ENCODE results near the gene PAX4.

PAX4 gene, protein sequence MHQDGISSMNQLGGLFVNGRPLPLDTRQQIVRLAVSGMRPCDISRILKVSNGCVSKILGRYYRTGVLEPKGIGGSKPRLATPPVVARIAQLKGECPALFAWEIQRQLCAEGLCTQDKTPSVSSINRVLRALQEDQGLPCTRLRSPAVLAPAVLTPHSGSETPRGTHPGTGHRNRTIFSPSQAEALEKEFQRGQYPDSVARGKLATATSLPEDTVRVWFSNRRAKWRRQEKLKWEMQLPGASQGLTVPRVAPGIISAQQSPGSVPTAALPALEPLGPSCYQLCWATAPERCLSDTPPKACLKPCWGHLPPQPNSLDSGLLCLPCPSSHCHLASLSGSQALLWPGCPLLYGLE

DNA sequence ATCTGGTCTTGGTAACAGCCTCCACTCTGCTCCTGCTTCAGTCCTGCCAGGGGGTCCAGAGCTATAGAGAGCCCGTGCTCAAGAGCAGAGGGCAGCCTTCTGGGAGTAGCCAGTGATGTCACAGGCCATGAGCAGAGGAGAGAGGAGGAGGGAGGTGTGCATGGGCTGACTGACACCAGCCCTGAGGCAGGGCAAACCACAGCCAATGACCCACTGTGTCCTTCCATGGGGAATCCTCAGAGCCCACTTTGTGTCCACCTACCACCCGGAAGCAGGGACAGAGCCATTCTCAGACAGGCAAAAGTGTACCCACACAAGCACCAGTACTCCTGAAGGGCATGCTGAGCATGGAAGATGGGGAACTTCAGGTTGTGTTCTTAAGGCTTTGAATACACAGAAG, at the start of gene PAX4:
TSS of gene PAX4 (minus strand) at position 101 of the 400 bp plus-strand sequence. CDS start 2,214 bp downstream, outside the sequence.
- no peak for DNase-seq

DNA sequence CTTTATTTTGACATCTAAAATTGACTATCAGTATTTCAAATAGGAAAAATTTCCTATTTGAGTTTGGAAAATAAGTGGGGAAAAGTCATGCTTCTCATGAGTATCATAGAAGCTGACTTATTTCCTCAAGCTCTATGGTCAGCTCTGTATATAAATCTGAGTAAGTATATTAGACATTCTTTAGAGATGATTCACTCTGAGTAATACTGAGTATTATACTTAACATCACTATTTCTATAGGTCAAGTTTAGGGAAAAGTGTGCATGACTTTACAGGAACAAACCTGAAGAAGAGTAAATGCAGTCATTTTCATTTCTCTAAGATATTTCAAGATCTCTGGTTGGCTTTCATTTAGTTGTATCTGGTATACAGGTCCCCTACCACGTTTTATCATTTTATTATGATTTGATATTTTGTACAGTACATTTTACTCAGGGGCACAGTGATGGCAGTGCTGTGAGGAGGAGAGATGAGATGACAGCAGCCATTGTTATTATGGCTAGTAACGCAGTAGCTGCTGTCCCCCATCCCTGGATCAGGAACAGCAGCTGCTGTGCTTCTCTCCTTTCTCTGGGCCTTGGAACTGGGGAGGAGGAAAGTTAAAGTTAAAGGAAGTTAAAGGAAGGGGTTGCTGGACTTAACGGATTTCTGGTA, 49.2 kb upstream of the PAX4 start:
- no peak for DNase-seq

DNA sequence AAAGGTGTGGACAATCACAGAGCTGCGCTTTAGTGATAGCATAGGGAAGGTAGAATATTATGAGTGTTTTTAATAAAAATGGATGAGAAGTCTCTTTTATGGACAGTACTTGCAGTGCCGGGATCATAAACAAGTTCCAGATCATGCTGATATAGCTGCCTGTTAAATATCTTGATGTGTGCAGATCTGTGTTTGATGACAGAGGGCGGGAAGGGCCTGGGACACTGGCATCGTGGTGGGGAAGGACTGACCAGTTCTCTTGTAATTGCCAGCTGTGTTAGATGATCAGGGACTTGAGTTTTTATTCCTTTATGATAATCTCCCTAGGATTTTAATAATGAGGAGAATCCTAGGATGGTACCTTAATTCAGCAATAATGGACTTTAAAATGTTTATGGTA, 48.7 kb upstream of the PAX4 start:
- no peak for DNase-seq

DNA sequence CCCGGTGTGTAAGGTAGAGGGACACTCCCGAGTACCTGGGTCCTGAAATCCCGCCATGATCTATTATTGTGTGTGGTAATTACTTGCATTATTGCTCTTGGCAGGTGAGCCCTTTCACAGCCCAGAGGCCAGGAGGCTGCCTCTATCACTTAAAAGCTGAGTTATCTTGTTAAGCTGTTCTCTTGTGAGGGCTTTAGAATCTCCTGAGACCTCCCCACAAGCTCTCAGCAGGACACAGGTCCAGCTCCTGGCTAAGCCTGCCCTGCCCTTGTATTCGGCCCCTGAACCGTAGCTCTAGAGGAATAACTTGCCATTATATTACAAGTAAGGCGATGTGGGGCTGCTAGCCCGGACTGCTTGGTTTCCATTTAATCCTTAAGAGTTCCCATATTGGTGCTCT, 48.0 kb upstream of the PAX4 start:
- DNase-seq = no peak

DNA sequence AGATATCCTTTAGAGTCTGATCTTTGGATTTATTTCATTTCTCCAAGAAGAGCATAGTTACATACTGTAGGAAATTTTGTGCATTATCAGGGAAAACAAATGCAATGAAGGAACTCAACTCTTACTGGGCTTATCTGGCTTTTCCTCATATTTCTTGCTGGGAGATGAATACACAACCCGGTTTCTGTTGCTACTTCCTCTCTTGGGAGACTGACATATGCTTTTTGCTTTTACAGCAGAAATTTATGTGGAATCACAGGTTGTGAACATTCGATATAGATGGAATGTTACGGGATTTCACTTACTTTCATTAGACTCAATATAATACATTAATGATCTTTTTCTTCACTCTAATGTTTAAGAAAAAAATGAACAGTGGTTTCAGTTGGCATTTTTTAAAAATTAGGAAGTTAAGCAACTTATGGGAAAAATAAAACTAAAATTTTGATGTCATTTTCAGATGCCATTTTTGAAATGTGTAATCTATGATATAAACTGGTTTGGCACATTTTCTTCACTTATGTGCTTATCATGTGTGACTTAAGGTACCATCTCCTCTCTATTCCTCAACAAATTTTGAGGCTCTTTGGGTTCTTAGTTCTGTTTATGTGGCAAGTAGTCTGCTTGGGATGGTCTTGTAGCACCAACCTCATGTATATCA, 41.2 kb upstream of the PAX4 start:
- no peak for DNase-seq

DNA sequence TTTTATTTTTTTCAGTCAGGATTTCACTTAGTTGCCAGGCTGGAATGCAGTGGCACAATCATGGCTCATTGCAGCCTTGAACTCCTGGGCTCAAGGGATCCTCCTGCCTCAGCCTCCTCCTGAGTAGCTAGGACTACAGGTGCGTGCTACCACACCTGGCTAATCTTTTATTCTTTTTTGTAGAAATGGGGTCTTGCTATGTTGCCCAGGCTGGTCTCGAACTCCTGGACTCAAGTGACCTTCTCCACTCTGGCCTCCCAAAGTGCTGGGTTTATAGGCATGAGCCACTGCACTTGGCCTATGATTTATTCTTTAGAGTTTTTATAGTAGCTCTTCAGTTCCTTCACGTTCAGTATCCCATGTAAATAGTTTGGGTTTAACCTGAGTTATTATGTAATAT, 39.6 kb upstream of the PAX4 start:
- DNase-seq = no peak

DNA sequence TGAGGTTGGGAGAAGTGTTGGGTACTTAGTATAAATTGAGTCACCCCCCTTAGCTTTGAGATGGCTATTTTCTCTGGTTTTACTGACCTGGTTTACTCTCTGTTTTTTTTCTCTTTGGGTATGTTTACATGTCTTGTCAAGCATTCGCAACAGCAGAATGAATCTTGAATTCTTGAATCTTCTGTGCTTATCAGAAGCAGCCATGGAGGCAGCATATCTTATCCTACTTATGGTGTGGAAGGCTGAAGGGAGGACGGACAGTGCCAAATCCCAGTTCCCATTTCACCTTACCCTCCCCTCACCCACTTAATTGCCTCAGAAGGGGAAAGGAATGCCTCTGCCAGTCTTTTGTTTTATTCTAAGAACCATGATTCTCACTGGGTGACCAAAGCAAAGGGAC, 37.8 kb upstream of the PAX4 start:
- no peak for DNase-seq

DNA sequence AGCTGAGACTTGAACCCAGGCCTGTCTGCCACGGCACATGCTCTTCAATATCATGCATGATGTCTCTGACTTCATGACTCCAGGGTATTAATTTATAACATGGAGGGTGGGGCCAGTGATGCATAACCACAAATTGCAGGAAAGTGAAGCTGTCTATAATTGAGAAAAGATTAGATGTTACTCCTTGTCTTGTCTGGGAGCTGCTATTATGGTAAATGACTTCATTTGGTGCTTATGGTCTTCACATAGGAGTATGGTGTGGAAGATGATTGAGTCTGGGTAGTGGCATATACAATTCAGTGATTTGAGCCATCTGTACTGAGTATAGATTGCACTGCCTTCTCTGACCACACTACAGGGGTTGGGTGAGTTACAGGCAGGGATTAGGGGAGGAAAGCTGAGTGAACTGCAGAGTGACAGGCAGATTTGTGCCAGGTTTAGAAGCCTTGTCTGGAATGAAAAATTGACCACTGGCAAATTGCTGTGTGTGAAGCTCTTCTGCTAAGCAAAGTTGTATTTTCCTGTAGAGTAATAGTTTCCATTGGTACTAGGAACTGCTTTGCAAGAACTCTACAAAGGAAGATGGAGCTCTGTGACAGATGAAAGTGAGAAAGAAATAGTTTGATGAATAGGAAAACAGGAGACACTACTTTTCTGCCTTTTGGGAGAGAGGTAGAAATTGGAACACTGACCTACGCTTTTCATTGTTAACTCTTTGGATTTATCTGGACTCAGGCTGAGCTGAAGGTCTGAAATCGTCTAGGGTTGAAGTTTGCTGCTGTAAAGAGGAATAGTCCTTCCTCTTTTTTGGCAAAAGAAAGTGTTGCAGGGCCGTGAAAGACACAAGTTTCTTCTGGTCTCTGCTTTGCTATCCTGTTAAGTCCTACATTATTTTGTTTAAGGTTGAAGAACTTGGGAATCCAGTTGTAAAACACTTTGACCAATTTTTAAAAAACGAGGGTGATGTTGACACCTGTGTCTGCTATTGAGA, 36.8 kb upstream of the PAX4 start:
- no peak for DNase-seq

DNA sequence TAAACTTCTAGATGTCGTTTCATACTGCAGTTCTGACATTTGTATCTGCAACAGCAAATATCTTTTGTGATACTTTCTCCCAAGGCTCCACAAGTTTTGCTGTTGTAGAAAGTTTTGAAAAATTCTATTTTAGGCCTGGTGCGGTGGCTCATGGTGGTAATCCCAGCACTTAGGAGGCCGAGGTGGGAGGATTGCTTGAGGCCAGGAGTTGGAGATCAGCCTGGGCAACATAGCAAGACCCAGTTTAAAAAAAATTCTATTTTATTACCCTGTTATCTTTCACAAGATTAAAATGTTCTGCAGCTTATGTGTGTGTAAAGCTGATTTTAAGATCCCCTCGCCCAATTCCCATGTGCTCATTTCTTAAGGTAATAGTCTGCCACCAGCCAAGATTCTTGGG, 35.5 kb upstream of the PAX4 start:
- no peak for DNase-seq

DNA sequence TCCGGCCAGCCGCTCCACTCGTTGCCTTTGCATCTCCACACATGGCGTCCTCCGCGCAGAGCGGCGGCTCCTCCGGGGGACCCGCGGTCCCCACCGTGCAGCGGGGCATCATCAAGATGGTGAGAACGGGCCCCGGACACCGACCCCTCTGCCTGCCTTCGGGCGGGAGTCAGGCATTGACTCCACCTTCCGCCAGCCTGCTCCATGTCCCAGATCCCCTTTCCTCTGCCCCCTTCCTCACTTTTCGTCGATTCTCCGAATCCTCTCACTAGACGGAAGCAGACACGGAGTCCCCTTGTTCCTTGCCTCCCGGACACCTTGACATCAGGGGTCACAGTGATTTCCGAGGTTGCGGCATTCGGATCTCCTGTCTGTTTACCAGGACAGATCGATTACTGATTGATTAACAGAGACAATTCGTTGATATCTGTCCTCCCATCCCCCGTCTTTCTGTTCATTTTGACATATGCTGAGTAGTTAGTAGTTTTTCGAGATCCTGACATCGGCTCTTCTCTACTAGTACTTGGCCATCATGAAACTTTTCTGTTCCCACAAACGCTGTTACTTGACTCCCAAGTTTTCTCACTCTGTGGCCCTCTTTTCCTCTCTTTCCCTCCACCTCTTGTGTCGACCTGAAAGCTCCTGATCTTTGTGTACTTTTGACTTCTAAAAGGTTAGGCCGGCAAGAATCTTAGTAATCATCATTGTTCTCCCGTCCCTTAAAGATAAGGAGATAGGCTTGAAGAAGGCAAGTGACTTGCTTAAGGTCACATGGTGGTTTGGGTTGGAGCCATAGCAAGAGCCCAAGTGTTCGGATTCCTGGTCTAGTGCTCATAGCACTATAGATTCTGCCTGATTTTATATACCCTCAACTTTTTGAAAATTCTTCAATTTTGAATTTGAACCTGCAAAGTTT, 34.6 kb upstream of the PAX4 start:
- no peak for DNase-seq

DNA sequence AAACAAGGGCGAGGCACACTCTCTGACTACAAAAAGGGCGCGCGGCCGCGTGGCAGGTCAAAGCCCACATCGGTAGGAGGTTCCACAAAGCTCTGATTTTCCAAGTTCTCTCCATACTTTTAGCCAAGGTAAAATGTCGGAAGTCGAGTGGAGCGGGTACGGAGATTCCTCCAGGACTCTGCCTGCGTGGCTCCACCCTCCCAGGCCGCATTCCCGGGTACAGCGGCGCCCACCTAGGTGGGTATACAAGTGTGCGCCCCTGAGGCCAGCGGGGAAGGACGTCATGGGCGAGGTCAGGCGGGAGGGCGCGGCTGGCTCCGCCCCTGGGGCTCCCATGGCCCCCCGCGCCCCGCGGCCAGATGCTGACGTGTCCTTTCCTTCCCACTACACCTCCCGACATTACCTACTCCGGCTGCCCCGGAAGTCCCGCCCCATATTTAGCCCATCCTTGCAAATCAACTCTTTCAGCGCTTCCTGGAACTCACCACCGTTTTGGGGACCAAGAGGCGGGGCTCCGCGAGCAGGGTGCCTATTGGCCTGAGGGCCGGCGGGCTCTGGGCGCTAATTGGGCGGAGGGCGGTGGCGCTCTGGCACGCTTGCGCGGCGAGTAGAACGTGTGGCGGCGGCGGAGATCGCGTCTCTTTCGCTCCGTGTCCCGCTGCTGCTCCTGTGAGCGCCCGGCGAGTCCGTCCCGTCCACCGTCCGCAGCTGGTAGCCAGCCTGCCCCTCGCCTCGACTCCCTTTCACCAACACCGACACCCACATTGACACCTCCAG, 33.8 kb upstream of the PAX4 start, which contains the start of gene SND1:
TSS of gene SND1 (plus strand) at position 639 of the 777 bp plus-strand sequence. CDS start 180 bp downstream, outside the sequence.
- peak; percentile 99 for DNase-seq

DNA sequence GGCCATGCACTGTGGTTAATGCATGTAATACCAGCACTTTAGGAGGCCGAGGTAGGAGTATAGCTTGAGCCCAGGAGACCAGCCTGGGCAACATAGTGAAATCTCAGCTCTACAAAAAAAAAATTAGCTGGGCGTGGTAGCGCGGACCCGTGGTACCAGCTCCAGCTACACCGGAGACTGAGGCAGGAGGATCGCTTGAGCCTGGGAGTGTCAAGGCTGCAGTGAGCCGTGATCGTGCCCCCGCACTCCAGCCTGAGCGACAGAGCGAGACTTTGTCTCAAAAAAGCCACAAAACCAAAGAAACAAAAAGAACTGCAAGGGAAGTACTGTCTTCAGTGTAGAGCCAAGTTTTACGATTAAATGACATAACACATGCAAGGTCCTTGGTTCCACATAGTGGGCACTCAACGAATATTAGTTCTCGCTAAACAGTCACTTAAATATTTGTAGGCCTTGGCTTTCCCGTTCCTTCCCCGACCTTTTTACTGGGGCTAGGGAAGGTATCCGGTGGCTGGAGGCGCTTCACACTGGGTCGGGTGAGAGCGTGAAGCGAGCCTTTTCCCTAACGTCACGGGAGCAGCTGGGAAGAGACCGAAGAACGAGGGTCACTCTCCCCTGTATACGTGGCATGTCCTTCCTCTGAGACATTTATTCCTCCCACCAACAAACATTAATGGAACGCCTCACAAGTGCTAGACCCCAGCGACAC, 33.1 kb upstream of the PAX4 start:
- peak; percentile 57 for DNase-seq

DNA sequence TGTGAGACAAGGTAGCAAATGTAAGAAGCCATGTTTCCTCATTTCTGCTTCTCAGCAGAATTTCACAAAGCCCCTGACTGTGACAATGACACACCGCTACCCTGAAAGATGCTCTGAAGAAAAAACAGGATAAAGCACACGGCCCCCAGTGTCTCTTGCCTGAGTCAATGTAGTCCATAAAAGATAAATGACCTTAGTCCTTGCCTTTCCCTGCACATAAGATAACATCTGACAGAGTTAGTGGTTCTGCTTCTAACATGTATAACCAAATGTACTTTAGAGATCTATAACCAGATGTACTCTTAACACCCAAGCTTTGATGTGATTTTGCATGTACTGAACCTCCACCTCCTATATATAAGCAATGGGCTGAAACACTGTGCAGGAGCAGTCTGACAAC, 31.0 kb upstream of the PAX4 start:
- DNase-seq = no peak

DNA sequence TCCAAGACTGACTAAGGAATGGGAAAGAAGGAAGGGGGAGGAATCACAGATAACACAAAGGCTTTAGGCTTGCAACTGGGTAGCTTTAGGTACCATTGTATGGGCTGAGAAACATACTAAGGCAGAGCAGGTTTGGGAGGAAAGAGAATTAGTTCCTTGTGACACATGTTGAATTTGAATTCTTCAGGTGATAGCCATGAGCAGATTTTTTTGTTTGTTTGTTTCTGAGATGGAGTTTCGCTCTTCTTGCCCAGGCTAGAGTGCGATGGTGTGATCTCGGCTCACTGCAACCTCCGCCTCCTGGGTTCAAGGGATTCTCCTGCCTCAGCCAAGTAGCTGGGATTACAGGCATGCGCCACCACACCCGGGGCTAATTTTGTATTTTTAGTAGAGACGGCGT, 29.7 kb upstream of the PAX4 start:
- DNase-seq = no peak

DNA sequence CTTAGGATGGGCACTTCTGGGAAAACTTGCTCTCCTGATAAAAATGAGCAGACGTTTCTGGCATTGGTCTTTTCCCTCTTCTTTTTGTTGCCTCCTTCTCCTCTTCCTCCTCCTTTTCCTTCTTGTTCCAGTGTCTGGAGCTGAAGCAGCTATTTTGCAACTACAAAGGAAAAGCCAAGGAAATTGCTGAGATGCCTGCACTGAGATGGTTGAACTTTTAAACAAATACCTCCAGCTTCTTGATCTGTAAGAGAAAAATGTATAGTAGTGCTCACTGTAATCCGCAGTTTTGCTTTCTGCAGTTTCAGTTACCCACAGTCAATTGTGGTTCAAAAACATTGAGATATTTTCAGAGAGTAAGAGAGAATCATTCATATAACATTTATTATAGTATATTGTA, 26.5 kb upstream of the PAX4 start:
- no peak for DNase-seq

DNA sequence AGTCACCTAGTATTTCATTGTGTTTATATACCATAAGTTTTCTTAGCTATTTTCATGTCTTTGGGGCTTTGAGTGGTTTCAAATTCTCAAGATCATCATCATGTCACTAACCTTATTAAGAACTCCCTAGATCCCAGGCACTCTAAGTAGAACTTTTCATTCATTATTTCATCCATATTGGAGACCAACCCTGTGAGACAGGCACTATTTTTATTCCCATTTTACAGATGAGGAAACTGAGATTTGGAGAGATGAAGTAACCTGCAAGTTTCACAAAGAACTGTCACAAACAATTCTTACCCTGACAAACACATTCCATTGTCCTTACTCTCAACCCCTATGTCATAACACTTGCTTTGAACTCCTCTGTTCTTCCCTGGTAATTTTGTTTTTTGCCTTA, 20.3 kb upstream of the PAX4 start:
- no peak for DNase-seq

DNA sequence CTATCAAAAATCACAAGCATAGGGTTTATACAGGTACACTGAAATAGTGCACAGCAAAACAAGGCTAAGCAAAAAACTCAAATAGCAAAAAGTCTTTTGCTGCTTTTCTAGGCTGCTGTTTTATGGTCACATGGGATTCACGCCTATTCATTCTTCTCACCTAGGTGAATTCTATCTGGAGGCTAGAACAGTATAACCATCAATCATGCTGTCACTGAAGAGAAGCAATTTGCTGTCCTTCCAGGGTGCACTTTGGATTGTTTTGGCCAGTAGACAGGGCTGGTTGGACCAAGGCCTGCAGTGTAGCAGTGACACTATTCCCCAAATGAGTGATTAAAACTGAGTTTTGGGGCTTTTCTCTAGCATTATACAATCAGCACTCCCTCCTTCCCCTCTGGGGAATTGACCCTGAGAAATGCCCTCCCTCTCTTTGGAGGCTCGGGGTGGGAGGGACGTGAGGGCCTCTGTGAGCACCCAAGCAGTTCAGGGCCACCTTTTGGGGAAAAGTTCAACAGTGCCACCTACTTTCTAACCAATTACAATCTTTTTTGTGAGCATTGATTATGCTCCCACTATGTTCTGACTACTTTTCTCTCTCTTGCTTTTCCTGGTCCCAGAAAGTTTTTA, 17.8 kb upstream of the PAX4 start:
- DNase-seq = no peak

DNA sequence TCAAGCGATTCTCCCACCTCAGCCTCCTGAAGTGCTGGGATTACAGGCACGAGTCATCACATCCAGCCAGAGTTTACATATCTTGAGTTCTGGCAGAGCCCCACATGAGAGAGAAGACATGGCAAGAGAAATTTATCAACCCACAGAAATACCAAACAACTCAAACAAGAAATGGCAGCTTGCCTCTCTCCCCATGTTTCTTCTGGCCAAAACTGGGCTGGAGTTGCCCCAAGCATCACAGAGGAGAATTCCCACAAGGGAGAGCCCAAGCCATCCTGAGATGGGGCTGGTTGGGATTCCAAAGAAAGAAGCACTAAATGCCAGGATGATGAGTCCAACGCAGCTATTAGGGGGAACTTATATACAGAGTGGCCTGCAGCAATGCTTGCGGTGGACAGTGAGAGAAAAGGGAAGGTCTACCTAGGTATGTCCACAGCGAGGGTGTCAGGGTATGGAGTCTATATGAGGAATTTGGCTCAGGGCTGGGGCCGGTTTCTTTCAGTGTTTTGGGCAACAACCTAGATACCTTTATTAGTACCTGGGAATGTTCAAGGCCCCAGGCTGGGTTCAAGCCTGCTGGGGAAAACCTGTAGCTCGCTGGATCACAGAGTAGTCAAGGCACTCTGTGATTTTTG, 14.5 kb upstream of the PAX4 start:
- no peak for DNase-seq

DNA sequence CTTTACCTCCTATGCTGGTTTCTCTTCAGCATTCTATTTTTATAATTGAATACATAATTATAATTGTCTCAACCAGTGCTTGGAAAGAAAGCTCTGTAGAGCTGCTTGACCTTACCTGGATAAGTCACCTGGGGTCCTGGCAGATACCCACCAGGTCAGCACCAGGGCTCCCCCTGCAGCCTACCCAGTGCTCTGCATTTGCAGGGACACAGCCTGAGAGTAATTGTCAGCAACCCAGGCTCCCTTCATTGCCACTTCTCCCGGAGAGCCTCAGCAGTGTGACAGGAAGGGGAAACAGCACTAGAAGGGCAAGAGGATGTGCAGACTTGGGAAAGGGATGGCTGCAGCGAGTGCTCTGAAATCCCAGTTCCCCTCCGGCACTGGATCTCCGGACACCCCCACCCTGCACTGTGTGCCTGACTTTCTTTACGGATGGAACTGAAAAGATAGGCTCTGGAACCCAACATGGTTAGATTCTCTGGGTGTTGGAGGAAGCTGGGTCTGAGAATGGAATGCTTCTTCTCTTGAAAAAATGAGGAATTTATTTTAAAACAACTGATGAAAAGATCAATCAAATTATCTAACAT, 11.4 kb upstream of the PAX4 start:
- DNase-seq = peak; percentile 12
